ENCODE results near the gene CALHM4. TPM values are rescaled to one million over a fixed set of nuclear protein-coding genes. Genes with fewer than 3 reads are reported as not detected.

The CALHM4 gene
- total RNA-seq, 2 experiments from 2014 or later = not detected

DNA sequence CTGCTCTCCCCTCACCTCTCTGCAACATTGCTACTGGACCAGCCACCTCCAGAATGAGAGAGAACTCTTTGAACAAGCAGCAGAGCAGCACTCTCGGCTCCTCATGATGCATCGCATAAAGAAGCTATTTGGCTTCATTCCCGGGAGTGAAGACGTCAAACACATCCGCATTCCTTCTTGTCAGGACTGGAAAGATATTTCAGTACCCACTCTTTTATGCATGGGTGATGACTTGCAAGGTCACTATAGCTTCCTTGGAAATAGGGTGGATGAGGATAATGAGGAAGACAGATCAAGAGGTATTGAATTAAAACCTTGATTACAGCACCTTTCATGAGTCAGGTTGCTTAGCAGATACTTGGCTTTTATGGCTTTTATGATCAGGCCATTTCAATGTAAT is 4.3 kb downstream of the CALHM4 start:
- H3K27me3 Mint-ChIP-seq = peaks cover 19% of the 10 kb centered on the region
- POLR2A ChIA-PET = no interaction called here
- H3K4me3 Mint-ChIP-seq = no peak overlapping the region
- DNase-seq = no peak
- no peak for ATAC-seq (ENCODE audit: low read depth)
- H3K27ac Mint-ChIP-seq = no peak overlapping the region
- H3K4me1 Mint-ChIP-seq = peaks cover 2% of the 10 kb centered on the region
- H3K9me3 Mint-ChIP-seq = no peaks in the 10 kb centered on the region
- H3K36me3 Mint-ChIP-seq = no peaks in the 10 kb centered on the region

GRCh38 chr6:116560130-116560529 is 6.6 kb downstream of the CALHM4 start:
- Mint-ChIP-seq H3K9me3 (no peaks in the 10 kb centered on the region), H3K27ac (no peak overlapping the region), H3K27me3 (peaks cover 21% of the 10 kb centered on the region), H3K4me1 (peaks cover 4% of the 10 kb centered on the region), H3K36me3 (no peaks in the 10 kb centered on the region), H3K4me3 (no peak overlapping the region)
- ATAC-seq (ENCODE audit: low read depth) (no peak), DNase-seq (no peak)
- POLR2A ChIA-PET = interaction anchor here (0.5 kb wide), 1 partner anchor 283 kb away, joined by 3 read pairs; no protein-coding TSS in a partner anchor

DNA sequence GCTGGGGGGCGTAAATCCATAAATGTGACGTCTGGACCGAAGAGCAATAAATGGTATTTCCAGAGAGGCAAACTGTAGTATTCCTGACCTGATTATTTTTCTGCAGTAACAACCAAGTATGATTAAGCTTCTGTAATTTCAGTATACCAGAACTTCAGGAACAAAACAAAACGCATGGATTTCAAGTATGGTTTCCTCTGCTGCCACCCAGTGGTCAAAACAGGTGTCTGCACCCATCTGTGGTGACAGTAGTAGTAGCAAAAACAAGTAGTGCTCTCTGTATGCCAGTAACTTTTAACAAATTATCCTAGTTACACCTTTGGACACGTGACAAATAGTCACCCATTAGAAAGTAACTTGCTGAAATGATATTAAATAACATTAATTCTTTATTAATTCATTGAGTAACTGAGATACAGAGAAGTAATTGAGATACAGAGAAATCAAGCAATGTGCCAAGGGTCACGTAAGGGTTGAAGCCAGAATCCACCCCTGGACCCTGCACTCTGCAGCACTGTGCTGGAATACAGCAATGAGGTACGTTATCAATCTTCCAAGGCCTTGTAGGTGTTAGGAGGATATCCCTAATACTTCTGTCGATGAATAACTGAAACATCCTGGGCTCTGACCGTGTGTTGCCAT is 7.9 kb downstream of the CALHM4 start:
- Mint-ChIP-seq H3K27ac (no peak overlapping the region), H3K4me1 (peaks cover 4% of the 10 kb centered on the region), H3K27me3 (peaks cover 17% of the 10 kb centered on the region), H3K36me3 (no peaks in the 10 kb centered on the region), H3K4me3 (no peak overlapping the region), H3K9me3 (no peaks in the 10 kb centered on the region)
- POLR2A ChIA-PET = no interaction called here
- ATAC-seq (ENCODE audit: low read depth) (peak; percentile 62), DNase-seq (peak; percentile 53)

DNA sequence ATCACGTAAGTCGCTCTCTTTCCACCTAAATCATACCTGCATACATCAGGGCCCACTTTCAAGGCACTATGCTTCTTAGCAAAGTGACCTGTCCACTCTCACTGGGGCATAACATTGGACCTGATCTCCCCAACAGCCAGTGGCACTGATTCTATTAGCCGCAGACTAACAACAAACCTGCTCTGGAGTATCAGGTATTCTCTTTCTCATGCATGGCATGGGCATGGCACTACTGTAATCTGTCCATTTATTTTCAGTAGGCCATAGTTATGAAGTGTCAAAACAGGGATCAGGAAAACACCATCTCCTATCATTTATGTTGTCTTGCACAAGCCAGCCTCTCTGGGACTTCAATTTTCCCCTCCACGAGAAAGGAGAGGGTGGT is 8.5 kb downstream of the CALHM4 start:
- POLR2A ChIA-PET = no interaction called here
- Mint-ChIP-seq H3K4me1 (peaks cover 4% of the 10 kb centered on the region), H3K36me3 (no peaks in the 10 kb centered on the region), H3K9me3 (no peaks in the 10 kb centered on the region), H3K27ac (no peak overlapping the region), H3K4me3 (no peak overlapping the region), H3K27me3 (peaks cover 17% of the 10 kb centered on the region)
- no peak for ATAC-seq (ENCODE audit: low read depth)
- DNase-seq = no peak

DNA sequence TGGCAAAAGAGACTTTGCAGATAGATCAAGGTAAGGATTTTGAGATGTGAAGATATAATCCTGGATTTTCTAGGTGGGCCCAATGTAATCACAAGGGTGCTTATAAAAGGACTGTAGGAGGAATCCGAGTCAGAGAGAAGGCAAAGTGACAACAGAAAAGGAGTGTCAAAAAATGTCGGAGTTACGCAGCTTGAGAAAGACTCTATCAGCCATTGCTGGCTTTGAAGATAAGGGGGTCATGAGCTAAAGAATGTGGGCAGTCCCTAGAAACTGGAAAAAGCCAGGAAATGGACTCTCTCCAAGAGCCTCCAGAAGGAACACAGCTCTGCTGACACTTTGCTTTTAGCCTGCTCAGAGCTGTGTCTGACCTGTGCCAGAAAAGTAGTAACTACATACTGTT is 9.1 kb downstream of the CALHM4 start:
- ATAC-seq (ENCODE audit: low read depth) = no peak

GRCh38 chr6:116563830-116564229 is 10.3 kb downstream of the CALHM4 start:
- peaks cover 5% of the 10 kb centered on the region for H3K4me1 Mint-ChIP-seq
- POLR2A ChIA-PET = no interaction called here
- ATAC-seq (ENCODE audit: low read depth) (no peak), DNase-seq (no peak)
- H3K36me3 Mint-ChIP-seq = no peaks in the 10 kb centered on the region
- H3K4me3 Mint-ChIP-seq = no peak overlapping the region
- no peaks in the 10 kb centered on the region for H3K9me3 Mint-ChIP-seq
- peaks cover 16% of the 10 kb centered on the region for H3K27me3 Mint-ChIP-seq
- H3K27ac Mint-ChIP-seq = no peak overlapping the region

More for the DNA sequence above, 9.1 kb downstream of the CALHM4 start:
- DNase-seq = no peak
- no peaks in the 10 kb centered on the region for H3K9me3 Mint-ChIP-seq
- no peaks in the 10 kb centered on the region for H3K36me3 Mint-ChIP-seq
- H3K27ac Mint-ChIP-seq = no peak overlapping the region
- H3K27me3 Mint-ChIP-seq = peaks cover 17% of the 10 kb centered on the region
- POLR2A ChIA-PET = no interaction called here
- peaks cover 4% of the 10 kb centered on the region for H3K4me1 Mint-ChIP-seq
- no peak overlapping the region for H3K4me3 Mint-ChIP-seq

DNA sequence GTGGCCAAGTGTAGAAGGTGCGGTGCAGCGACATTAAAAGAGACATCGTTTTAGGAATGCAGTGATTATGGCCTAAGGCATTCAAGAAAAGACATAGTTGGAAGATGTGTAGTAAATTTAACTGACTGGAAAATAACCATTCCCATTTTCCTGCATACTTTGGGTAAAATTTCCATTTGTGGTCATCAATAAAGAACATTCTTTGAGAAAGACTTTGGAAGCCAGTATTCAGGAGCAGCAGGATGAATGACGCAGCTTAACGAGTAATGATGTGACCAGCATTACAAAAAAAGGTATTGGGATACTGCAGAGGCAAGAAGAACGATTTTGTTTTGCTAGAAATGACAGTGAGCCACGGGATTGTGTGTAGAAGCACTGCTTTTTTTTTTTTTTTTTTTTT is 10.8 kb downstream of the CALHM4 start:
- Mint-ChIP-seq H3K4me3 (no peak overlapping the region), H3K27ac (no peak overlapping the region), H3K36me3 (no peaks in the 10 kb centered on the region), H3K9me3 (no peaks in the 10 kb centered on the region), H3K27me3 (peaks cover 13% of the 10 kb centered on the region), H3K4me1 (peaks cover 10% of the 10 kb centered on the region)
- ATAC-seq (ENCODE audit: low read depth) (no peak), DNase-seq (no peak)
- POLR2A ChIA-PET = no interaction called here

- Mint-ChIP-seq H3K4me3 (peak overlapping the region; percentile 26), H3K27me3 (peaks cover 13% of the 10 kb centered on the region), H3K4me1 (peaks cover 13% of the 10 kb centered on the region), H3K27ac (no peak overlapping the region), H3K36me3 (no peaks in the 10 kb centered on the region), H3K9me3 (no peaks in the 10 kb centered on the region)
- peak; percentile 35 for DNase-seq
- ATAC-seq (ENCODE audit: low read depth) = peak; percentile 66
- POLR2A ChIA-PET = interaction anchor here (1.1 kb wide), 1 partner anchor 286 kb away, joined by 3 read pairs; the partner anchor contains the start of gene TSPYL1
Observed at GRCh38 chr6:116564921-116565872, 11.6 kb downstream of the CALHM4 start.

DNA sequence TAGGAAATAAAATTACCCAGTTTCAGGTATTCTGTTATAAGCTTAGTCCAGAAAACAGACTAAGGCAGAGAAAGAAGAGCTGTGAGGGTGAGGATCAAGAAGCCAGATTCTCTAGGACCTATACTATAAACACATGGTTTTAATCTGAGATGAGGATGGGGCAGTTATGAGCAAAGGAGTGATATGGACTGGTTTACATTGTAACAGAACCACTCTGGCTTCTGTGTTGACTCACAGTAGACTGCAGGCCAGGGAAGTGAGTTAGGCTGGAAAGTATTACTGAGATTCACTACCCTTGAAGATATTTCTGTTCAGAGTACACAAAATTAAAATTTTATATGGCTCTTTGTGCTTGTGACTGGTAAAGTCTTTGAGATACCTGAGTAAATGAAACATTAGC is 14.6 kb downstream of the CALHM4 start:
- peaks cover 9% of the 10 kb centered on the region for H3K27me3 Mint-ChIP-seq
- H3K4me3 Mint-ChIP-seq = no peak overlapping the region
- POLR2A ChIA-PET = no interaction called here
- ATAC-seq (ENCODE audit: low read depth) (no peak), DNase-seq (no peak)
- peaks cover 2% of the 10 kb centered on the region for H3K36me3 Mint-ChIP-seq
- peaks cover 17% of the 10 kb centered on the region for H3K4me1 Mint-ChIP-seq
- no peak overlapping the region for H3K27ac Mint-ChIP-seq
- H3K9me3 Mint-ChIP-seq = no peaks in the 10 kb centered on the region

GRCh38 chr6:116568821-116569755 is 15.5 kb downstream of the CALHM4 start:
- Mint-ChIP-seq H3K36me3 (peaks cover 4% of the 10 kb centered on the region), H3K9me3 (no peaks in the 10 kb centered on the region), H3K4me3 (no peak overlapping the region), H3K27ac (no peak overlapping the region), H3K4me1 (peaks cover 24% of the 10 kb centered on the region), H3K27me3 (peaks cover 5% of the 10 kb centered on the region)
- POLR2A ChIA-PET = no interaction called here
- ATAC-seq (ENCODE audit: low read depth) (no peak), DNase-seq (no peak)

DNA sequence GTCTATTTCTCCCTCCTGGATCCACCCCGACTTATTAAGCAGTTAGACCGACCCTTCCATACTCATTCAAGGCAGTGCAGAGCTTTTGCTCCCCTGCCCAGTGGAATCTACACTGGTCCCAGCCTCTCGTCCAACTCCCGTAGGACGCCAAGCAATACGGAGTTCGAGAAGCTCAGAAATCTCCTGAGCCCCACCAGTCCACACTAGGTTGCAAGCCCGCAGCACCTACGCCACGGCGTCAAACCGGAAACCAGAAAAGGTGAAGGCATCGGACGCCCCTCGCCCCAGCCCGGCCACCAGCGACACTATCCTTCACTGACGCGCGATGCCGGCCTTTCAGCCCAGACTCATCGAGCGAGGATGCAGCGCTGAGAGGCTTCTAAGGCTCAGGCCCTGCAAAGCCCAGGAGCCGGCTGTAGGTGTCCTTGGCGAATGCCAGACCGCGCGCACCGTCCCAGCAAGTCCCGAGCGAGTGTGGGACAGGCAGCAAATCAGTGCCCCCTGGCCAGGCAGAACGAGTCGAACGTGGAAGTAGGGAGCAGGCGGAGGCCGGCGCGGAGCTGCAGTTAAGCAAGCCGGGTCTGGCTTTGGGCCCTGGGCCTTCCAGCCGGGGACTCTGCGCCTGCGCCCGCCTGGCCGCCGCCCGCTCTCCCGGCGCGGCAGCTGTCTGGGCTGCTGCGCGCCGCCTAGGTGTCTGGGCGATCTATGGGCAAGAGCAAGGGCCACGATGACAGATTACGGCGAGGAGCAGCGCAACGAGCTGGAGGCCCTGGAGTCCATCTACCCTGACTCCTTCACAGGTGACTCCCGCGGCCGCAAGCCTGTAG is 17.5 kb downstream of the CALHM4 start, which contains the start of gene RWDD1:
RWDD1 (plus strand) TSS at position 649 of the 827 bp plus-strand sequence; CDS start at position 728, 79 bp downstream.
- peak within 1 kb of the TSS; percentile 97 for H3K4me3 Mint-ChIP-seq
- peak within 1 kb of the TSS; percentile 98 for H3K27ac Mint-ChIP-seq
- ATAC-seq (ENCODE audit: low read depth) (peak; percentile 93), DNase-seq (peak; percentile 95)
- H3K36me3 Mint-ChIP-seq = peaks cover 13% of the 10 kb centered on the region
- POLR2A ChIA-PET = interaction anchor here (0.6 to 3.5 kb wide), 14 partner anchors 8 to 470 kb away, joined by 3 to 40 read pairs (median 4); partner anchors contain the start of genes KPNA5, NT5DC1, RSPH4A and TSPYL1
- peaks cover 27% of the 10 kb centered on the region for H3K4me1 Mint-ChIP-seq
- H3K9me3 Mint-ChIP-seq = no peaks in the 10 kb centered on the region
- H3K27me3 Mint-ChIP-seq = no peaks in the 10 kb centered on the region

DNA sequence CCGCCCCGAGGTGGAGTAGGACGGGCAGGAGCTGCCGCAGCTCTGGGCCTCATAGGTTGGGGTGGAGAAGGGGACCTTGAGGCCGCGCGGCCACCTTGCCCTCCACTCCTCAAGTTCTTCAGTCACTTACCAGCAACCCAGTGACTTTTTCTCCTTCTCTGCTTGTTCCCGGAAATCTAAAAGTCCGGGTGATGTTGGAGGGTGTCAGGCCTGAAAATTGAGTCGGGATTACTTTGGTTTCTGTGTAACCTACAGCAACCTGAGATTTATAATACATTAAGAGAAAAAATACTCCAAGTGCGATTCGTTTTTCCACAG is 18.1 kb downstream of the CALHM4 start:
- ATAC-seq (ENCODE audit: low read depth) = no peak
- no peak for DNase-seq
- POLR2A ChIA-PET = interaction anchor here (0.8 to 3.5 kb wide), 10 partner anchors 10 to 471 kb away, joined by 3 to 40 read pairs (median 5); partner anchors contain the start of genes KPNA5, NT5DC1, RSPH4A and TSPYL1
- Mint-ChIP-seq H3K4me3 (peak overlapping the region; percentile 97), H3K36me3 (peaks cover 19% of the 10 kb centered on the region), H3K27ac (peak overlapping the region; percentile 98), H3K27me3 (no peaks in the 10 kb centered on the region), H3K9me3 (no peaks in the 10 kb centered on the region), H3K4me1 (peaks cover 31% of the 10 kb centered on the region)

All from activated naive CD8-positive, alpha-beta T cell treated with anti-CD3 and anti-CD28 coated beads, Interleukin-2, amount 10 ng/mL, durations not matched to agents 7 days and 5 days (primary cell).